ENCODE measurements around the gene SMYD3. TPM values are rescaled to one million over a fixed set of nuclear protein-coding genes. Genes with fewer than 3 reads are reported as not detected.

The SMYD3 gene
- total and polyA plus RNA-seq, 4 donors: 10.5 to 40.1 (median 32.5) TPM

DNA sequence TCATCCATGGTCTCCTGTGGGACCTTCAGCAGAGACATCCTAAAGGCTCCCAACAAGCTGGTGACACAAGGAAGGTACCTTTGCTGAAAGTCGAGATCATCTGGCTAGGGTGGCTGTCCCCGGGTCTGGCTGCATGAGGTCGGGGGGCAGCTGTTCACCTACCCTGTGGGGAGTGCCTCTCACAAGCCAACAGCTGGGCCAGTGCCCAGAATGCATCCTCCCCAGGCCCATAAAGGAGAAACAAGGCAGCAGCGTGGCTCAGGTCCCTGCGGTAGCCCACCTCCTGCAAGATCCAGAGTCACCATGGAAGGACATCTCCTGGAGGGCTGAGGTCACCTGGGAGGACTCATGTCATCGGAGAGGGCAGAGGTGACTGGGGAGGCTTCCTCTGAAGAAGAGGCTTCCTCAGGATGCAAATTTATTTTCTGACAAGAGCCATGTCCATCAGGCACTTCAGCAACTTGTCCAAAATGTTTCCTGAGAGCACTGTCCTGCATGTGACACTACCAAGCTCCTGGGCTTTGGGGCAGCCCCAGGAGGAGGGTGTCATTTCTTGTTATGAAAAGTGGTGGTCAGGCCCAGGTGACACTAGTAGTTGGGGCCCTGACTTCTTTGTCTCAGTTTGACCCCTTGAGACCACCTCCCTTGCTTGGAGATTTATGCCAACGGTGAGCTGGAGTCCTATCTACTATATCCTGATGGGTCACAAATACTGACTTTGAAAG is 6.7 kb upstream of the SMYD3 start:
- Histone ChIP-seq H3K36me3 (ENCODE audit: control insufficient read depth in 4 of 4, insufficient read depth in 4 of 4, low read length in 4 of 4) (no peaks in the 10 kb centered on the region), H3K27me3 (ENCODE audit: control insufficient read depth in 3 of 3, insufficient read depth in 3 of 3, low read length in 2 of 3) (no peaks in the 10 kb centered on the region), H3K4me1 (ENCODE audit: control insufficient read depth in 5 of 5, insufficient read depth in 5 of 5, low read length in 5 of 5) (no peaks in the 10 kb centered on the region), H3K9me3 (ENCODE audit: control insufficient read depth in 4 of 4, insufficient read depth in 3 of 4, low read length in 3 of 4) (peaks cover 0 to 31% (median 5%) of the 10 kb centered on the region in 4 donors), H3K27ac (ENCODE audit: low read depth in 1 of 2, low read length in 1 of 2) (no peak overlapping the region), H3K4me3 (no peak overlapping the region), H3K9ac (ENCODE audit: insufficient read depth in 1 of 2, low read length in 2 of 2) (no peak overlapping the region)
- DNase-seq: no peak
- 95% methylated on average over 7 of the region's 7 CpGs for WGBS, 2 donors
- no peak for ATAC-seq (ENCODE audit: insufficient read depth, low FRiP score)
- TF ChIP-seq, protein P1, sequence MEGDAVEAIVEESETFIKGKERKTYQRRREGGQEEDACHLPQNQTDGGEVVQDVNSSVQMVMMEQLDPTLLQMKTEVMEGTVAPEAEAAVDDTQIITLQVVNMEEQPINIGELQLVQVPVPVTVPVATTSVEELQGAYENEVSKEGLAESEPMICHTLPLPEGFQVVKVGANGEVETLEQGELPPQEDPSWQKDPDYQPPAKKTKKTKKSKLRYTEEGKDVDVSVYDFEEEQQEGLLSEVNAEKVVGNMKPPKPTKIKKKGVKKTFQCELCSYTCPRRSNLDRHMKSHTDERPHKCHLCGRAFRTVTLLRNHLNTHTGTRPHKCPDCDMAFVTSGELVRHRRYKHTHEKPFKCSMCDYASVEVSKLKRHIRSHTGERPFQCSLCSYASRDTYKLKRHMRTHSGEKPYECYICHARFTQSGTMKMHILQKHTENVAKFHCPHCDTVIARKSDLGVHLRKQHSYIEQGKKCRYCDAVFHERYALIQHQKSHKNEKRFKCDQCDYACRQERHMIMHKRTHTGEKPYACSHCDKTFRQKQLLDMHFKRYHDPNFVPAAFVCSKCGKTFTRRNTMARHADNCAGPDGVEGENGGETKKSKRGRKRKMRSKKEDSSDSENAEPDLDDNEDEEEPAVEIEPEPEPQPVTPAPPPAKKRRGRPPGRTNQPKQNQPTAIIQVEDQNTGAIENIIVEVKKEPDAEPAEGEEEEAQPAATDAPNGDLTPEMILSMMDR (IDR thresholded peaks at IDR 0.05; ENCODE audit: control extremely low read depth, extremely low read depth): no peak

DNA sequence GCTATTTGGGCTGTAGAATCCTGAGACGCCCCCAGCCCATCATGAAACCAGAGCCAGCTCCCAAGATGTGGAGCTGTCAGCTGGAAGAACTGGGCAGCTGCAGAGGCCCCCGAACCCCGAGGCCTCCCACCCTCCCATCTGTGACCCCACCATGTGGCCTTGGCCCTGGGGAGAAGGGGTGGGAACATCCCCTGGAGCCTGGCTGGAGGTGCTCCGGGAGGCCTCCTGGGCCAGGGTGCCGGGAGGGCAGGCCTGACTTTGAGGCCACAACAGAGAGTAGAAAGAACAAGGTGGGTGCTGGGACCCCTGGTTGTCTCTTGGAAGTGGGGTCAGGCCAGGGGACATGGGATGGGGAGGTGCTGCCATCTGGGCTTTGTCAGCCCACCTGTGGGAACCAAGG is 6.0 kb upstream of the SMYD3 start:
- no peak for DNase-seq
- Histone ChIP-seq H3K4me1 (ENCODE audit: control insufficient read depth in 5 of 5, insufficient read depth in 5 of 5, low read length in 5 of 5) (no peaks in the 10 kb centered on the region), H3K27me3 (ENCODE audit: control insufficient read depth in 3 of 3, insufficient read depth in 3 of 3, low read length in 2 of 3) (no peaks in the 10 kb centered on the region), H3K4me3 (no peak overlapping the region), H3K9ac (ENCODE audit: insufficient read depth in 1 of 2, low read length in 2 of 2) (no peak overlapping the region), H3K27ac (ENCODE audit: low read depth in 1 of 2, low read length in 1 of 2) (no peak overlapping the region), H3K9me3 (ENCODE audit: control insufficient read depth in 4 of 4, insufficient read depth in 3 of 4, low read length in 3 of 4) (peaks cover 0 to 31% (median 5%) of the 10 kb centered on the region in 4 donors), H3K36me3 (ENCODE audit: control insufficient read depth in 4 of 4, insufficient read depth in 4 of 4, low read length in 4 of 4) (no peaks in the 10 kb centered on the region)
- TF ChIP-seq, protein P1 (IDR thresholded peaks at IDR 0.05; ENCODE audit: control extremely low read depth, extremely low read depth): no peak
- 90 to 100% methylated on average over 5 of the region's 5 CpGs for WGBS, 2 donors
- no peak for ATAC-seq (ENCODE audit: insufficient read depth, low FRiP score)

DNA sequence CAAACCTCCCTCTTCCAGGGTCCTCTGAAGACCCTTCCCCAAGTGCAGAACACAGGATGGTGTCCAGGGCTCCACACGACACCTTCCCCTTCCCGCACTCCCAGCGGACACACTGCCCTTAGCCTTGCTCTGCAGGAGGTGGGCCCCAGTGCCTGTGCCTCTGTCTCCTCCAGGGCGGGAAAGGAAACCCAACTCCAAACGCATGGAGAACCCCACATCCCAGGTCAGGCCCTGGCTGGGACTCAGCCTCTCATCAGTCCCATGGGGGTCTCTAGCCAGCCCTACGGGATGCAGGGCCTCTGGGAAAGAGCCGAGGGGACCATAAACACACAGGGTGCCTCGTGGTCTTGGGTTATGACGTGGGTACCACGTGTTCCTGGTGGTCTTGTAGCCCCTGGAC is 5.6 kb upstream of the SMYD3 start:
- H3K9ac ChIP-seq (ENCODE audit: insufficient read depth in 1 of 2, low read length in 2 of 2): no peak overlapping the region
- peaks cover 0 to 30% (median 5%) of the 10 kb centered on the region in 4 donors for H3K9me3 ChIP-seq (ENCODE audit: control insufficient read depth in 4 of 4, insufficient read depth in 3 of 4, low read length in 3 of 4)
- no peaks in the 10 kb centered on the region for H3K36me3 ChIP-seq (ENCODE audit: control insufficient read depth in 4 of 4, insufficient read depth in 4 of 4, low read length in 4 of 4)
- peaks cover 0 to under 1% (median 0%) of the 10 kb centered on the region in 5 donors for H3K4me1 ChIP-seq (ENCODE audit: control insufficient read depth in 5 of 5, insufficient read depth in 5 of 5, low read length in 5 of 5)
- WGBS, 2 donors: 90 to 92% methylated on average over 10 of the region's 10 CpGs
- no peak overlapping the region for H3K27ac ChIP-seq (ENCODE audit: low read depth in 1 of 2, low read length in 1 of 2)
- ATAC-seq (ENCODE audit: insufficient read depth, low FRiP score) (no peak), DNase-seq (no peak)
- H3K27me3 ChIP-seq (ENCODE audit: control insufficient read depth in 3 of 3, insufficient read depth in 3 of 3, low read length in 2 of 3): no peaks in the 10 kb centered on the region
- TF ChIP-seq, protein P1 (IDR thresholded peaks at IDR 0.05; ENCODE audit: control extremely low read depth, extremely low read depth): no peak
- H3K4me3 ChIP-seq: no peak overlapping the region
